ENCODE data around the gene CHKA.

CHKA gene

GRCh38 chr11:68117853-68118470 is 3.2 kb downstream of the CHKA start:
- DNase-seq (ENCODE audit: extremely low read depth, insufficient read length), result no peak

GRCh38 chr11:68116974-68117373 is 4.2 kb downstream of the CHKA start:
- no peak for TF ChIP-seq CTCF (IDR thresholded peaks at IDR 0.05; ENCODE audit: insufficient read depth, low read length, poor library complexity, severe bottlenecking)
- DNase-seq (ENCODE audit: extremely low read depth, insufficient read length), result no peak
- H3K4me3 ChIP-seq (replicated peaks; ENCODE audit: low read depth, low read length), result no peak overlapping the region
- H3K27me3 ChIP-seq (replicated peaks; ENCODE audit: control insufficient read depth, insufficient read depth, low read length), result no peaks in the 10 kb centered on the region
- no peaks in the 10 kb centered on the region for H3K36me3 ChIP-seq (ENCODE audit: control insufficient read depth, insufficient read depth, low read length)

More at GRCh38 chr11:68117853-68118470, 3.2 kb downstream of the CHKA start:
- TF ChIP-seq CTCF (IDR thresholded peaks at IDR 0.05; ENCODE audit: insufficient read depth, low read length, poor library complexity, severe bottlenecking), result no peak
- no peaks in the 10 kb centered on the region for H3K36me3 ChIP-seq (ENCODE audit: control insufficient read depth, insufficient read depth, low read length)
- H3K4me3 ChIP-seq (replicated peaks; ENCODE audit: low read depth, low read length), result no peak overlapping the region
- no peaks in the 10 kb centered on the region for H3K27me3 ChIP-seq (replicated peaks; ENCODE audit: control insufficient read depth, insufficient read depth, low read length)

GRCh38 chr11:68116126-68116525 is 5.1 kb downstream of the CHKA start:
- H3K4me3 ChIP-seq (replicated peaks; ENCODE audit: low read depth, low read length), result no peak overlapping the region
- no peaks in the 10 kb centered on the region for H3K27me3 ChIP-seq (replicated peaks; ENCODE audit: control insufficient read depth, insufficient read depth, low read length)
- no peaks in the 10 kb centered on the region for H3K36me3 ChIP-seq (ENCODE audit: control insufficient read depth, insufficient read depth, low read length)
- TF ChIP-seq CTCF (IDR thresholded peaks at IDR 0.05; ENCODE audit: insufficient read depth, low read length, poor library complexity, severe bottlenecking), result no peak
- no peak for DNase-seq (ENCODE audit: extremely low read depth, insufficient read length)

- no peak for DNase-seq (ENCODE audit: extremely low read depth, insufficient read length)
- Histone ChIP-seq H3K27me3 (replicated peaks; ENCODE audit: control insufficient read depth, insufficient read depth, low read length) (no peaks in the 10 kb centered on the region), H3K4me3 (replicated peaks; ENCODE audit: low read depth, low read length) (no peak overlapping the region), H3K36me3 (ENCODE audit: control insufficient read depth, insufficient read depth, low read length) (no peaks in the 10 kb centered on the region)
- TF ChIP-seq CTCF (IDR thresholded peaks at IDR 0.05; ENCODE audit: insufficient read depth, low read length, poor library complexity, severe bottlenecking), result no peak
Measured at GRCh38 chr11:68115285-68115684, 5.9 kb downstream of the CHKA start.

- no peak for DNase-seq (ENCODE audit: extremely low read depth, insufficient read length)
- peaks cover 1% of the 10 kb centered on the region; the same call in 1 of the 2 replicates for H3K36me3 ChIP-seq (ENCODE audit: control insufficient read depth, insufficient read depth, low read length)
- H3K27me3 ChIP-seq (replicated peaks; ENCODE audit: control insufficient read depth, insufficient read depth, low read length), result no peaks in the 10 kb centered on the region
- no peak for TF ChIP-seq CTCF (IDR thresholded peaks at IDR 0.05; ENCODE audit: insufficient read depth, low read length, poor library complexity, severe bottlenecking)
- no peak overlapping the region for H3K4me3 ChIP-seq (replicated peaks; ENCODE audit: low read depth, low read length)
Measured at GRCh38 chr11:68113986-68114385, 7.2 kb downstream of the CHKA start.

DNA sequence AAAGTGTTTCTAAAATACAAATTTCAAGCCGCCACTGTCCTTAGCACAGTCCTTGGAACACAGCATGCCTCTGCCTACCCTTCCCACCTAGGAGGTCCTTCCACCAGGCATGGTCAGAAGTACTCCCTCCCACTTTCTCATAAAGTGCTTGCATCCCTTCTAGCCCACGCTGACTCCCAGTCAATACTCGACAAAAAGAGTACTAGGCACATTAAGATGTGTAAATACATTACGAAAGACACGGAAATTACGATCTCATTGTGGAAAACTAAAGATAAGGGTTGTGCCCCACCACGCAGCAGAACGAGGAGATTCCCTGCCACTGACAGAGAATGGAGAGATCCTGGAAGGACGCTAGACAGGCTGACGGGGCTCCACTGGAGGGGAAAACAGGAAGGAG is 13.5 kb downstream of the CHKA start:
- no peak for DNase-seq (ENCODE audit: extremely low read depth, insufficient read length)
- no peaks in the 10 kb centered on the region for H3K27me3 ChIP-seq (replicated peaks; ENCODE audit: control insufficient read depth, insufficient read depth, low read length)
- peaks cover 1% of the 10 kb centered on the region; the same call in 1 of the 2 replicates for H3K36me3 ChIP-seq (ENCODE audit: control insufficient read depth, insufficient read depth, low read length)
- no peak overlapping the region for H3K4me3 ChIP-seq (replicated peaks; ENCODE audit: low read depth, low read length)
- no peak for TF ChIP-seq CTCF (IDR thresholded peaks at IDR 0.05; ENCODE audit: insufficient read depth, low read length, poor library complexity, severe bottlenecking)
